Myocyte (in vitro differentiated cells): Measurements from ENCODE around the gene ANKRD34B. TPM values are rescaled to one million over a fixed set of nuclear protein-coding genes. Genes with fewer than 3 reads are reported as not detected.

Source experiments
- DNase-seq: peaks from one replicate; pipeline ENCODE4 v3.0.0-alpha.2; 2012; ENCODE audit warnings: low read depth
- total RNA-seq: library from RNA; depleted of rRNA; stranded (reverse); fragments of >200 nt; gene quantifications from 2 replicates; pipeline ENCODE4 v1.2.3, GENCODE V29; 2014

Gene ANKRD34B
- total RNA-seq, 1 donor from 2014 or later = not detected

- no peak for DNase-seq
These were observed 3.0 kb upstream of the ANKRD34B start for GRCh38 chr5:80573062-80573461.

- DNase-seq = no peak
These were observed 757 bp downstream of the ANKRD34B start for GRCh38 chr5:80569086-80569960.

GRCh38 chr5:80568251-80568650 lies 1.8 kb downstream of the ANKRD34B start:
- no peak for DNase-seq

GRCh38 chr5:80566711-80567259 lies 3.3 kb downstream of the ANKRD34B start:
- no peak for DNase-seq

- DNase-seq = peak; percentile 25
These were observed 4.8 kb downstream of the ANKRD34B start for GRCh38 chr5:80565330-80565729.

- no peak for DNase-seq
These were observed 10.8 kb downstream of the ANKRD34B start for GRCh38 chr5:80559244-80559643.

GRCh38 chr5:80555099-80555498 lies 15.0 kb downstream of the ANKRD34B start:
- DNase-seq = no peak

GRCh38 chr5:80554646-80555045 lies 15.4 kb downstream of the ANKRD34B start:
- no peak for DNase-seq

GRCh38 chr5:80541392-80541791 lies 28.7 kb downstream of the ANKRD34B start:
- no peak for DNase-seq

GRCh38 chr5:80540691-80541090 lies 29.4 kb downstream of the ANKRD34B start:
- no peak for DNase-seq

GRCh38 chr5:80516826-80517225 lies 53.3 kb downstream of the ANKRD34B start:
- peak; percentile 91 for DNase-seq

GRCh38 chr5:80509362-80509761 lies 60.7 kb downstream of the ANKRD34B start:
- no peak for DNase-seq

GRCh38 chr5:80508844-80509243 lies 61.2 kb downstream of the ANKRD34B start:
- no peak for DNase-seq

- no peak for DNase-seq
These were observed 62.4 kb downstream of the ANKRD34B start for GRCh38 chr5:80507663-80508062.

Other genes with a start within 250 kb of the ANKRD34B start
- 27.3 and 31.3 TPM in 2 replicates for gene ZFYVE16, start 162.2 kb downstream of the ANKRD34B start, total RNA-seq
- gene FAM151B, start 82.2 kb downstream of the ANKRD34B start, total RNA-seq = 5.6 and 12.0 TPM in 2 replicates
- gene MSH3, start 84.4 kb upstream of the ANKRD34B start, total RNA-seq = 12.0 and 12.2 TPM in 2 replicates
- gene DHFR, start 84.7 kb upstream of the ANKRD34B start, total RNA-seq = 14.8 and 15.6 TPM in 2 replicates